ENCODE measurements around the gene NDUFA5.

The NDUFA5 gene

GRCh38 chr7:123594813-123595241 is 37.2 kb upstream of the NDUFA5 start:
- H3K4me3 ChIP-seq (ENCODE audit: low read depth, low read length): no peak overlapping the region
- TF ChIP-seq CTCF (IDR thresholded peaks at IDR 0.05; ENCODE audit: low read depth, low read length): no peak

GRCh38 chr7:123588376-123588775 is 30.8 kb upstream of the NDUFA5 start:
- no peak overlapping the region for H3K4me3 ChIP-seq (ENCODE audit: low read depth, low read length)
- TF ChIP-seq CTCF (IDR thresholded peaks at IDR 0.05; ENCODE audit: low read depth, low read length): no peak

- H3K4me3 ChIP-seq (ENCODE audit: low read depth, low read length): no peak overlapping the region
- no peak for TF ChIP-seq CTCF (IDR thresholded peaks at IDR 0.05; ENCODE audit: low read depth, low read length)
Observed at GRCh38 chr7:123583821-123584220, 26.2 kb upstream of the NDUFA5 start.

GRCh38 chr7:123581162-123581459 is 23.5 kb upstream of the NDUFA5 start:
- TF ChIP-seq CTCF (IDR thresholded peaks at IDR 0.05; ENCODE audit: low read depth, low read length): no peak
- H3K4me3 ChIP-seq (ENCODE audit: low read depth, low read length): no peak overlapping the region

- H3K4me3 ChIP-seq (ENCODE audit: low read depth, low read length): no peak overlapping the region
- peak; percentile 74 for TF ChIP-seq CTCF (IDR thresholded peaks at IDR 0.05; ENCODE audit: low read depth, low read length)
Observed at GRCh38 chr7:123580406-123581161, 23.0 kb upstream of the NDUFA5 start.

- TF ChIP-seq CTCF (IDR thresholded peaks at IDR 0.05; ENCODE audit: low read depth, low read length): no peak
- H3K4me3 ChIP-seq (ENCODE audit: low read depth, low read length): no peak overlapping the region
Observed at GRCh38 chr7:123579416-123579815, 21.8 kb upstream of the NDUFA5 start.

GRCh38 chr7:123573896-123574467 is 16.4 kb upstream of the NDUFA5 start:
- H3K4me3 ChIP-seq (ENCODE audit: low read depth, low read length): no peak overlapping the region
- no peak for TF ChIP-seq CTCF (IDR thresholded peaks at IDR 0.05; ENCODE audit: low read depth, low read length)
